ENCODE results near the gene ALOX15B.

Gene ALOX15B

GRCh38 chr17:8044819-8045810 is 6.3 kb downstream of the ALOX15B start:
- no peak overlapping the region for H2AFZ ChIP-seq (ENCODE audit: low read depth, low read length, severe bottlenecking)
- H3K9ac ChIP-seq (ENCODE audit: low read length), result no peak overlapping the region
- no peaks in the 10 kb centered on the region for H3F3A ChIP-seq (ENCODE audit: insufficient read depth)
- H4K20me1 ChIP-seq (ENCODE audit: low read depth, low read length), result no peaks in the 10 kb centered on the region
- TF ChIP-seq, protein P1, sequence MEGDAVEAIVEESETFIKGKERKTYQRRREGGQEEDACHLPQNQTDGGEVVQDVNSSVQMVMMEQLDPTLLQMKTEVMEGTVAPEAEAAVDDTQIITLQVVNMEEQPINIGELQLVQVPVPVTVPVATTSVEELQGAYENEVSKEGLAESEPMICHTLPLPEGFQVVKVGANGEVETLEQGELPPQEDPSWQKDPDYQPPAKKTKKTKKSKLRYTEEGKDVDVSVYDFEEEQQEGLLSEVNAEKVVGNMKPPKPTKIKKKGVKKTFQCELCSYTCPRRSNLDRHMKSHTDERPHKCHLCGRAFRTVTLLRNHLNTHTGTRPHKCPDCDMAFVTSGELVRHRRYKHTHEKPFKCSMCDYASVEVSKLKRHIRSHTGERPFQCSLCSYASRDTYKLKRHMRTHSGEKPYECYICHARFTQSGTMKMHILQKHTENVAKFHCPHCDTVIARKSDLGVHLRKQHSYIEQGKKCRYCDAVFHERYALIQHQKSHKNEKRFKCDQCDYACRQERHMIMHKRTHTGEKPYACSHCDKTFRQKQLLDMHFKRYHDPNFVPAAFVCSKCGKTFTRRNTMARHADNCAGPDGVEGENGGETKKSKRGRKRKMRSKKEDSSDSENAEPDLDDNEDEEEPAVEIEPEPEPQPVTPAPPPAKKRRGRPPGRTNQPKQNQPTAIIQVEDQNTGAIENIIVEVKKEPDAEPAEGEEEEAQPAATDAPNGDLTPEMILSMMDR (IDR thresholded peaks at IDR 0.05; ENCODE audit: insufficient read depth, low read length, poor library complexity, severe bottlenecking), result no peak
- TF ChIP-seq EZH2phosphoT487 (conservative IDR thresholded peaks at IDR 0.05; ENCODE audit: low read length), result no peak
- no peaks in the 10 kb centered on the region for H3K36me3 ChIP-seq (ENCODE audit: low read length)
- no peaks in the 10 kb centered on the region for H3K9me2 ChIP-seq (replicated peaks; ENCODE audit: insufficient read depth, low read length)
- H3K27ac ChIP-seq (ENCODE audit: low read depth, low read length), result no peak overlapping the region
- no peak overlapping the region for H3K4me2 ChIP-seq (ENCODE audit: low read depth, low read length, poor library complexity, severe bottlenecking)
- H3K27me3 ChIP-seq (ENCODE audit: low read length), result no peaks in the 10 kb centered on the region
- H3K9me3 ChIP-seq (ENCODE audit: insufficient read depth, low read length), result no peaks in the 10 kb centered on the region
- H3K4me3 ChIP-seq (ENCODE audit: insufficient read depth, low read length, poor library complexity, severe bottlenecking), result no peak overlapping the region
- no peaks in the 10 kb centered on the region for H3K79me2 ChIP-seq (ENCODE audit: insufficient read depth, low read length)

- TF ChIP-seq EZH2phosphoT487 (conservative IDR thresholded peaks at IDR 0.05; ENCODE audit: low read length), result no peak
- TF ChIP-seq, protein P1 (IDR thresholded peaks at IDR 0.05; ENCODE audit: insufficient read depth, low read length, poor library complexity, severe bottlenecking), result no peak
- Histone ChIP-seq H3K4me2 (ENCODE audit: low read depth, low read length, poor library complexity, severe bottlenecking) (no peak overlapping the region), H3K36me3 (ENCODE audit: low read length) (no peaks in the 10 kb centered on the region), H3K27ac (ENCODE audit: low read depth, low read length) (no peak overlapping the region), H3K9ac (ENCODE audit: low read length) (no peak overlapping the region), H3K27me3 (ENCODE audit: low read length) (no peaks in the 10 kb centered on the region), H3K9me2 (replicated peaks; ENCODE audit: insufficient read depth, low read length) (no peaks in the 10 kb centered on the region), H3K9me3 (ENCODE audit: insufficient read depth, low read length) (no peaks in the 10 kb centered on the region), H3K79me2 (ENCODE audit: insufficient read depth, low read length) (no peaks in the 10 kb centered on the region), H4K20me1 (ENCODE audit: low read depth, low read length) (no peaks in the 10 kb centered on the region), H3K4me3 (ENCODE audit: insufficient read depth, low read length, poor library complexity, severe bottlenecking) (no peak overlapping the region), H2AFZ (ENCODE audit: low read depth, low read length, severe bottlenecking) (no peak overlapping the region), H3F3A (ENCODE audit: insufficient read depth) (no peaks in the 10 kb centered on the region)
Measured at GRCh38 chr17:8046306-8046928, 7.6 kb downstream of the ALOX15B start.

DNA sequence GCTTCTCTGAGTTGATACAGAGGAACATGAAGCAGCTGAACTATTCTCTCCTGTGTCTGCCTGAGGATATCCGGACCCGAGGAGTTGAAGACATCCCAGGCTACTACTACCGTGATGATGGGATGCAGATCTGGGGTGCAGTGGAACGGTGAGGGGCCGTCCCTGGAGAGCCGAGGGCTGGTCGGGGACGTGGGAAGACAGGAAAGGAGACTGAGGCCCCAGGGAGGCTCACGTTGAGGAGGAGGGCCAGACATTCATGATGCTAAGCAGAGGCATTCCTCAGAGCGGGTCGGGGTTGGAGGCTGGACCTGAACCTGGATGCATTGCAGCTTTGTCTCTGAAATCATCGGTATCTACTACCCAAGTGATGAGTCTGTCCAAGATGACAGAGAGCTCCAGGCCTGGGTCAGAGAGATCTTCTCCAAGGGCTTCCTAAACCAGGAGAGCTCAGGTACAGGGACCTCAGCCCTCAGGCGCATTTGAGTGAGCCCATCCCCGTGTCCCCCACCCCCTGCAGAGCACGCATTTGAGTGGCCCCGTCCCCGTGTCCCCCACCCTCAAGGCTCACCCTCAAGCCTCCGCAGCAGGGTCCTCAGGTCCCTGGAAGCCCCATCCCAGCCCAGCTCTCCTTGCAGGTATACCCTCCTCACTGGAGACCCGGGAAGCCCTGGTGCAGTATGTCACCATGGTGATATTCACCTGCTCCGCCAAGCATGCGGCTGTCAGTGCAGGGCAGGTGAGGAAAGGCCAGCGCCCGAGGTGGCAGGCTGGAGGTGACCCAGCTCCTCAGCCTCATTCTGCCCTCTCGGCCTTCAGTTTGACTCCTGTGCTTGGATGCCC is 8.3 kb downstream of the ALOX15B start:
- TF ChIP-seq, protein P1 (IDR thresholded peaks at IDR 0.05; ENCODE audit: insufficient read depth, low read length, poor library complexity, severe bottlenecking), result no peak
- TF ChIP-seq EZH2phosphoT487 (conservative IDR thresholded peaks at IDR 0.05; ENCODE audit: low read length), result no peak
- Histone ChIP-seq H2AFZ (ENCODE audit: low read depth, low read length, severe bottlenecking) (no peak overlapping the region), H4K20me1 (ENCODE audit: low read depth, low read length) (no peaks in the 10 kb centered on the region), H3K27me3 (ENCODE audit: low read length) (no peaks in the 10 kb centered on the region), H3K27ac (ENCODE audit: low read depth, low read length) (no peak overlapping the region), H3K9me3 (ENCODE audit: insufficient read depth, low read length) (no peaks in the 10 kb centered on the region), H3K4me3 (ENCODE audit: insufficient read depth, low read length, poor library complexity, severe bottlenecking) (no peak overlapping the region), H3K4me2 (ENCODE audit: low read depth, low read length, poor library complexity, severe bottlenecking) (no peak overlapping the region), H3F3A (ENCODE audit: insufficient read depth) (no peaks in the 10 kb centered on the region), H3K9me2 (replicated peaks; ENCODE audit: insufficient read depth, low read length) (no peaks in the 10 kb centered on the region), H3K79me2 (ENCODE audit: insufficient read depth, low read length) (no peaks in the 10 kb centered on the region), H3K9ac (ENCODE audit: low read length) (no peak overlapping the region), H3K36me3 (ENCODE audit: low read length) (no peaks in the 10 kb centered on the region)
